Naive thymus-derived CD4-positive, alpha-beta T cell (primary cell): ENCODE data around the gene MRPS18B. TPM values are rescaled to one million over a fixed set of nuclear protein-coding genes. Genes with fewer than 3 reads are reported as not detected.

Experiments
- ATAC-seq: fragments of 150-1000 bp; cut with Tn5 transposase; 2 replicates; pipeline ENCODE4 v1.10.0; 2021; ENCODE audit warnings: mild to moderate bottlenecking, moderate library complexity
- CTCF ChIA-PET: fragments of 350-600 bp; sonication (Branson Sonifier 250); formaldehyde crosslinking; loops from one replicate; lab custom pipeline; 2021; ENCODE audit warnings: antibody characterized with exemption; lab: Charles Lee
- POLR2A ChIA-PET: fragments of 350-600 bp; sonication (Branson Sonifier 250); formaldehyde crosslinking; loops from one replicate; lab custom pipeline; 2021; ENCODE audit warnings: antibody characterized with exemption, inconsistent platforms; lab: Charles Lee
- DNase-seq, 9 donors: peaks; one replicate each; pipeline versions ENCODE4 v3.0.0 to v3.0.0-alpha.2; 2020 to 2022; ENCODE audit warnings: mixed read lengths in 1 of 9
- H3K27ac ChIP-seq: one replicate; pipeline ENCODE4 v1.7.0; 2013; ENCODE audit warnings: mild to moderate bottlenecking, low read depth, low read length, moderate library complexity
- H3K27me3 ChIP-seq, 2 donors: one replicate each; pipeline ENCODE4 v1.7.0; 2013; ENCODE audit warnings: low read length in 2 of 2, mild to moderate bottlenecking in 2 of 2, moderate library complexity in 2 of 2; ENCODE audit not compliant: control insufficient read depth in 2 of 2, insufficient read depth in 2 of 2
- H3K36me3 ChIP-seq, 3 experiments: 1 replicate in 2 of 3; 2 replicates in 1 of 3; pipeline ENCODE4 v1.7.0; 2013; ENCODE audit warnings: low read length in 3 of 3, mild to moderate bottlenecking in 3 of 3, moderate library complexity in 1 of 3; ENCODE audit not compliant: insufficient read depth in 3 of 3, control insufficient read depth in 2 of 3
- H3K4me1 ChIP-seq, 2 donors: one replicate each; pipeline ENCODE4 v1.7.0; 2013; ENCODE audit warnings: low read length in 2 of 2, mild to moderate bottlenecking in 2 of 2, moderate library complexity in 1 of 2; ENCODE audit not compliant: control insufficient read depth in 2 of 2, insufficient read depth in 2 of 2
- H3K4me3 ChIP-seq: 2 replicates; pipeline ENCODE4 v1.7.0; 2013; ENCODE audit warnings: mild to moderate bottlenecking, low read length
- H3K9me3 ChIP-seq, 3 experiments: 1 replicate in 2 of 3; 2 replicates in 1 of 3; pipeline ENCODE4 v1.7.0; 2013; ENCODE audit warnings: low read length in 3 of 3; ENCODE audit not compliant: control insufficient read depth in 2 of 3
- H3K27ac Mint-ChIP-seq, 9 donors: one replicate each; pipeline ENCODE4 v1.8.0; 2020 to 2022; ENCODE audit warnings: mixed read lengths in 9 of 9, mild to moderate bottlenecking in 8 of 9, moderate library complexity in 5 of 9, inconsistent platforms in 2 of 9
- H3K27me3 Mint-ChIP-seq, 5 donors: one replicate each; pipeline ENCODE4 v1.8.0; 2021 to 2022; ENCODE audit warnings: mixed read lengths in 5 of 5, mild to moderate bottlenecking in 1 of 5
- H3K36me3 Mint-ChIP-seq, 5 donors: one replicate each; pipeline ENCODE4 v1.8.0; 2020 to 2022; ENCODE audit warnings: mixed read lengths in 5 of 5, mild to moderate bottlenecking in 3 of 5, inconsistent platforms in 1 of 5
- H3K4me1 Mint-ChIP-seq, 7 donors: one replicate each; pipeline ENCODE4 v1.8.0; 2020 to 2022; ENCODE audit warnings: mixed read lengths in 7 of 7, mild to moderate bottlenecking in 3 of 7, inconsistent platforms in 1 of 7
- H3K4me3 Mint-ChIP-seq, 10 donors: one replicate each; pipeline ENCODE4 v1.8.0; 2020 to 2022; ENCODE audit warnings: mild to moderate bottlenecking in 10 of 10, mixed read lengths in 10 of 10, moderate library complexity in 6 of 10, inconsistent platforms in 2 of 10
- H3K9me3 Mint-ChIP-seq, 11 donors: one replicate each; pipeline ENCODE4 v1.8.0; 2020 to 2022; ENCODE audit warnings: mixed read lengths in 11 of 11, mild to moderate bottlenecking in 4 of 11, inconsistent platforms in 1 of 11, moderate library complexity in 1 of 11
- intact Hi-C, 2 donors: fragments of 100-400 bp; cut with micrococcal nuclease; formaldehyde crosslinking; loops; one replicate each; pipeline ENCODE4 v1.15.1; 2023
- polyA plus RNA-seq, 2 donors: library from polyadenylated mRNA; unstranded; fragments of 300-500 nt; fragmentation: Illumina TruSeq; gene quantifications; one replicate each; pipeline ENCODE4 v1.2.3, GENCODE V29; 2021
- total RNA-seq, 6 experiments: library from RNA in 5 of 6; stranded (reverse) in 5 of 6; gene quantifications; 1 replicate in 5 of 6; 2 replicates in 1 of 6; pipeline ENCODE4 v1.2.3 and lab custom pipeline; 2021 to 2026

Gene MRPS18B
- total and polyA plus RNA-seq, 7 experiments from 2014 or later = 20.4 to 169 (median 49.5) TPM

DNA sequence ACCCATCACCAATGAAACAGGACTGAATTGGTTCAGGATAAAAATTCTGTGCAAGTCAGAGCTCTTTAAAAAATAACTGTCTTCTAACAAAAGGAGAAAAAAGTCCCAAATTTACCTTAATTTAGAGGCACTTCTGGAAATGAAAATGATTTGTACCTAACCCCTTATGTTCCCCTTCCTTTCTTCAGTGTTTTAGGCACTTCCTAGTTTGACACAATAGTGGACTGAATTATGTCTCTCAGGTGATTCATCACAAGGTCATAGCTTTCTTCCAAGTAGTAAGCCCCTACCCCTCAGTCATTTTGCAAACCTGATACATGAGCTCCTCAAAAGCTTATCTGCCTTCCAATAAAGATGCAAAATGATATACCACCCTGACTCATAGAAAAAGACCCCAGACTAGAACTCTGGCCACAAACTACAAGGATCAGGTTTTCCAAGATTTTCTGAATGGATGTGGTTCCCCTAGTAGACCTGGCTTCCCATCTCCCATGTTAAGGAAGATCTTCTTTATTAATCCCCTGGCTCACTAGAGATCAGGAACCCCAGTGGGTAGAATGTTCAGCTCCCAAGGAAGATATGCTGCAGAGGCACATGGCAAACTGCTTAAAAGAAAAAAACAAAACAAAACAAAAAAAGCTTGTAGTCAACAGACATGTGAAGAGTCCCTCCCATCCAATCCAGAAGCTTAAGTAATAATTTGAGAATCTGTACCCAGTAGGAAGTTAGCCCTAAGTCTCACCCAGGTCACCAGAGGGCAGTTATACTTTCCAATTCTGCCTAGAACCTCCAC is 4.2 kb upstream of the MRPS18B start:
- CTCF ChIA-PET = interaction anchor here (0.6 to 3.6 kb wide), 13 partner anchors 13 to 131 kb away, joined by 3 to 16 read pairs (median 3); no protein-coding TSS in a partner anchor
- DNase-seq = no peak
- intact Hi-C loops = loop anchor here in 1 of 2 donors (2.0 to 10.0 kb wide), 2 partner anchors 13 to 271 kb away; partner anchors contain the start of gene DDR1
- peaks cover 25 to 38% of the 10 kb centered on the region in 2 donors for H3K4me1 ChIP-seq
- Mint-ChIP-seq H3K4me3 (peak overlapping the region; percentile 42 to 100 (median 94)), H3K9me3 (peaks cover 0 to 26% (median 0%) of the 10 kb centered on the region in 11 donors), H3K27ac (peak overlapping the region; percentile 76 to 100 (median 100)), H3K36me3 (peaks cover 17 to 49% (median 36%) of the 10 kb centered on the region in 5 donors), H3K27me3 (peaks cover 0 to 14% (median 0%) of the 10 kb centered on the region in 5 donors), H3K4me1 (peaks cover 39 to 68% (median 66%) of the 10 kb centered on the region in 7 donors)
- no peak overlapping the region for H3K4me3 ChIP-seq
- POLR2A ChIA-PET = interaction anchor here (0.6 to 4.8 kb wide), 28 partner anchors 9 to 286 kb away, joined by 3 to 189 read pairs (median 6); partner anchors contain the start of genes ABCF1, DHX16, GNL1 and MDC1
- H3K36me3 ChIP-seq = peaks cover 13 to 28% (median 17%) of the 10 kb centered on the region in 3 experiments
- peak overlapping the region; percentile 93 for H3K27ac ChIP-seq
- H3K27me3 ChIP-seq = no peaks in the 10 kb centered on the region
- no peak for ATAC-seq
- no peaks in the 10 kb centered on the region for H3K9me3 ChIP-seq

DNA sequence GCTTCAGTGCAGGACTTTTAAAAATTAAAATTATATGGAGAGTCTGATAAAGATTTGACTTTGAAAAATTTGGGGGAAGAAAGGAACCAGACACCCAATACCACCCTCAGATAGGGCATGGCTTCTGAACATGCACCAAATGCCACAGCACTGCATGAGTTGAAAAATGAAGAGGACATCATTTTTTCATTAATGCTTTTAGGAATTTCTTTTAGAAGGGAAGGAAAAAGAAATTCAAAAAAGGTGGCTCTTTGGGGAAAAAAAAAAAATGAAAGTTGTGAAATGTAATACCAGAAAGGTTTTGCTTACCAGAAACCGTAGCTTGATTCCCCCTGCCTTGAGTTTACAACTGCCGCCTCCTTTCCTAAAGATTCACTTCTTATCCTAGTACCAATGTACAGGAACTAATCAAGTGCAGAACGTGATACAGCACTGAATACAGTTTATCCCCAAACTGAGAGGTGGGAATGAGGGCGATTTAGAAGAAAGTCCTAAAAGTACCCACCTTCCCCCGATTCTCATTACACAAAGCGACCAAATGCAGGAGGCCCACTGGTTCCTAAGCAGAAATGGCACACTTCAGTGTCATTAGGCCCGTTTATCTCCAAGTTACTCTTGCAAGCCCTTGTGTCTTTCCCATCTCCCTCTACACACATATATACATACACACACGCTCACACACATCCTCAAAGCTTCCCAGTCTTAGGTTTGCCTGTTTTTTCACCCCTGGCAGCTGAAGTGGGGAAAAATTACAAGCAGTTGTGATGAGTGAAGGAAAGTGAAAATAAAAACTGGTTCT is 3.4 kb upstream of the MRPS18B start:
- peaks cover 17 to 44% (median 29%) of the 10 kb centered on the region in 5 donors for H3K36me3 Mint-ChIP-seq
- CTCF ChIA-PET = interaction anchor here (0.6 to 3.6 kb wide), 21 partner anchors 12 to 1357 kb away, joined by 3 to 16 read pairs (median 3); partner anchors contain the start of gene ATAT1
- H3K36me3 ChIP-seq = peaks cover 9 to 20% (median 12%) of the 10 kb centered on the region in 3 experiments
- peaks cover 42 to 67% (median 65%) of the 10 kb centered on the region in 7 donors for H3K4me1 Mint-ChIP-seq
- peaks cover 0 to 14% (median 0%) of the 10 kb centered on the region in 5 donors for H3K27me3 Mint-ChIP-seq
- peak overlapping the region; percentile 88 to 100 (median 96) for H3K4me3 Mint-ChIP-seq
- H3K9me3 Mint-ChIP-seq = peaks cover 0 to 26% (median 0%) of the 10 kb centered on the region in 11 donors
- H3K4me3 ChIP-seq = peak overlapping the region; percentile 57
- intact Hi-C loops = loop anchor here in 1 of 2 donors (2.0 to 10.0 kb wide), 2 partner anchors 13 to 271 kb away; partner anchors contain the start of gene DDR1
- peak overlapping the region; percentile 93 for H3K27ac ChIP-seq
- DNase-seq (peak in 2 of 9 donors; percentile 5 to 10), ATAC-seq (no peak)
- no peaks in the 10 kb centered on the region for H3K27me3 ChIP-seq
- H3K9me3 ChIP-seq = no peaks in the 10 kb centered on the region
- peaks cover 32 to 45% of the 10 kb centered on the region in 2 donors for H3K4me1 ChIP-seq
- POLR2A ChIA-PET = interaction anchor here (0.6 to 4.8 kb wide), 56 partner anchors 9 to 906 kb away, joined by 3 to 189 read pairs (median 6); partner anchors contain the start of genes ABCF1, ATAT1, C6orf136 and DDR1
- H3K27ac Mint-ChIP-seq = peak overlapping the region; percentile 98 to 100 (median 100)

DNA sequence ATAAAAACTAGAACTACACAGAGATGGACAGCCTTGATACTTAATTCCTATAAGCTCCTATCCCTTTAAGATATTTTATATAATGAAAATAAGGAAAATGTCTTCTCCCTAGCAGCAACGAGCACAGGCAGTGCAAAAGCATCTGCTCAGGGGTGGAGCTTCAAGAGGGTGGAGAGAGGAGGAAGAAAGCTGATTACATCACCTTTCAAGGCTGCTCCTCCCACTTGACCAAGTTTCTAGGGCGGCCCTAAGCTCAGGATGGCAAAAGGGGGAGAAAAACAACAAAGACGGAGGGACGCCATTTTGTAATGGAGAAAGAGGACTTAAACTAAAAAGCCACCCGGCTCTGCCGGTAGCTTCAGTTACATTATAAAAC is 2.8 kb upstream of the MRPS18B start:
- peak overlapping the region; percentile 88 to 100 (median 96) for H3K4me3 Mint-ChIP-seq
- Histone ChIP-seq H3K9me3 (no peaks in the 10 kb centered on the region), H3K27me3 (no peaks in the 10 kb centered on the region), H3K4me3 (peak overlapping the region; percentile 90), H3K4me1 (peaks cover 27 to 49% of the 10 kb centered on the region in 2 donors), H3K36me3 (peaks cover 15 to 26% (median 16%) of the 10 kb centered on the region in 3 experiments), H3K27ac (peak overlapping the region; percentile 93)
- H3K36me3 Mint-ChIP-seq = peaks cover 14 to 45% (median 29%) of the 10 kb centered on the region in 5 donors
- ATAC-seq = peak; percentile 68
- POLR2A ChIA-PET = interaction anchor here (0.6 to 4.8 kb wide), 60 partner anchors 9 to 961 kb away, joined by 3 to 189 read pairs (median 6); partner anchors contain the start of genes ABCF1, ATAT1, C6orf136 and DDR1
- H3K4me1 Mint-ChIP-seq = peaks cover 37 to 66% (median 64%) of the 10 kb centered on the region in 7 donors
- peak; percentile 42 to 95 (median 92) for DNase-seq
- peaks cover 0 to 26% (median 0%) of the 10 kb centered on the region in 11 donors for H3K9me3 Mint-ChIP-seq
- intact Hi-C loops = loop anchor here (2.0 to 10.0 kb wide), 9 partner anchors 14 to 1582 kb away; partner anchors contain the start of genes TRIM39 (in 2 of the 2), AGPAT1 (in 1 of the 2), DDR1 (in 1 of the 2) and FLOT1 (in 1 of the 2)
- CTCF ChIA-PET = interaction anchor here (0.7 to 3.6 kb wide), 12 partner anchors 11 to 132 kb away, joined by 3 to 16 read pairs (median 4); partner anchors contain the start of gene ATAT1
- peak overlapping the region; percentile 98 to 100 (median 100) for H3K27ac Mint-ChIP-seq
- peaks cover 0 to 14% (median 0%) of the 10 kb centered on the region in 5 donors for H3K27me3 Mint-ChIP-seq

DNA sequence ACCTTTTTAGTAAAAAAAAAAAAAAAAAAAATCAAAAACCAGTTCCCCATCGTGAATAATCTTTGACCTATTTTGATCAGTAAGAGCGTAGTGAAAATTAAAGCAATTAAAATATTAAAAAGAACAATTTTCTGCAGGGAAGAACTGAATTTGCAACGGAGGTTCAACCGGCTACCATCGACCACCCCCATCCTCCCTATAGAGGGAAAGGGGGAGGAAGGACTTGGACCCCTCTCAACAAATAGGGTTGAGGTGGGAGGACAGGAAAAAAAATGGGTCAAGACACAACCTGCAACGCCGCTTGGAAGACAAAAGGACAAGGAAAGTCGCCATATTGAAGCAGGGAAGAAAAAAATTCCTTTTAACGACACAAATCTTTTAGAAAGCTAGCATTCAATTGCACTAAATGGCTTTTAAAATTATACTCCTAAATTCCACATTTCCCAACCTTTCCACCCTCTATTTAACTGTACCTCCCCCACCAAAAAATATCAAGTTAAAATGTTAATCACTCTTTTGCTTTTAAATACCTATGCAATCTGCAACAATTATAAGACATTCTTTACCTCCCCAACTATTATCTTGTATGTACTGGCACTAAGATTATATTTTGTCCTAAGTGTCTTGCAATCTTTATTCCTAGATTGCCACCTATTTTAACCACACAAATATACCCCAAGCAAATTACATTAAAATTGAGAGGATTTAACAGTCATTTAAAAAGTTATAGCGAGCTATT is 2.3 kb upstream of the MRPS18B start:
- H3K4me1 ChIP-seq = peaks cover 22 to 44% of the 10 kb centered on the region in 2 donors
- DNase-seq (peak in 5 of 9 donors; percentile 29 to 58 (median 40)), ATAC-seq (no peak)
- peak overlapping the region; percentile 93 for H3K27ac ChIP-seq
- POLR2A ChIA-PET = interaction anchor here (0.5 to 4.8 kb wide), 70 partner anchors 8 to 1036 kb away, joined by 3 to 189 read pairs (median 5); partner anchors contain the start of genes ABCF1, ATAT1, C6orf136 and DDR1
- H3K27me3 ChIP-seq = no peaks in the 10 kb centered on the region
- peaks cover 0 to 26% (median 0%) of the 10 kb centered on the region in 11 donors for H3K9me3 Mint-ChIP-seq
- H3K4me1 Mint-ChIP-seq = peaks cover 33 to 61% (median 59%) of the 10 kb centered on the region in 7 donors
- peaks cover 0 to 14% (median 0%) of the 10 kb centered on the region in 5 donors for H3K27me3 Mint-ChIP-seq
- H3K4me3 Mint-ChIP-seq = peak overlapping the region; percentile 88 to 100 (median 96)
- H3K4me3 ChIP-seq = peak overlapping the region; percentile 90
- peak overlapping the region; percentile 98 to 100 (median 100) for H3K27ac Mint-ChIP-seq
- peaks cover 14 to 44% (median 29%) of the 10 kb centered on the region in 5 donors for H3K36me3 Mint-ChIP-seq
- intact Hi-C loops = loop anchor here (2.0 to 10.0 kb wide), 9 partner anchors 15 to 1582 kb away; partner anchors contain the start of genes TRIM39 (in 2 of the 2), AGPAT1 (in 1 of the 2), DDR1 (in 1 of the 2) and FLOT1 (in 1 of the 2)
- CTCF ChIA-PET = interaction anchor here (0.7 to 3.6 kb wide), 9 partner anchors 11 to 133 kb away, joined by 3 to 16 read pairs (median 5); partner anchors contain the start of gene ATAT1
- no peaks in the 10 kb centered on the region for H3K9me3 ChIP-seq
- H3K36me3 ChIP-seq = peaks cover 15 to 26% (median 17%) of the 10 kb centered on the region in 3 experiments
